NCI-H146 treated with DMSO at 0.1 percent for 48 hours (cell line): ENCODE results near the gene KDM1A.
"Not testable (repeated sequence)": the region's sequence is repeated elsewhere in the genome, so short reads cannot be mapped to it uniquely, and the experiment has no call there.

Experiments
- DNase-seq: peaks from one replicate; lab custom pipeline; 2025; ENCODE audit not compliant: unreplicated experiment; lab: John Stamatoyannopoulos, UW

KDM1A gene

DNA sequence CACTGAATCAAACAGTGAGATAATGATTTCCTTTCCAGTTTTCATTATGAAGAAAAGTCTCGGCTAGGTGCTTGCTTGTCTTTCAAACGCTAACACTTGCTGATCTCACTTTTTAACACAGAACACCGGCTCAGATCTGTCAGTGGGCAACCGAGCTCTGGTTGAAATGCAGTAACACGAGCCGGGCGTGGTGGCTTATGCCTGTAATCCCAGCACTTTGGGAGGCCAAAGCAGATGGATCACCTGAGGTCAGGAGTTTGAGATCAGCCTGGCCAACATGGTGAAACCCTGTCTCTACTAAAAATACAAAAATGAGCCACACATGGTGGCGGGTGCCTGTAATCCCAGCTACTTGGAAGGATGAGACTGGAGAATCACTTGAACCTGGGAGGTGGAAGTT, 9.2 kb upstream of the KDM1A start:
- DNase-seq: not testable (repeated sequence)

- DNase-seq: peak; percentile 79
Observed at GRCh38 chr1:23013657-23014056, 5.6 kb upstream of the KDM1A start.

GRCh38 chr1:23018661-23019093, 591 bp upstream of the KDM1A start:
- no peak for DNase-seq

- DNase-seq: peak; percentile 20
Observed at GRCh38 chr1:23019863-23020625, 776 bp downstream of the KDM1A start.

DNA sequence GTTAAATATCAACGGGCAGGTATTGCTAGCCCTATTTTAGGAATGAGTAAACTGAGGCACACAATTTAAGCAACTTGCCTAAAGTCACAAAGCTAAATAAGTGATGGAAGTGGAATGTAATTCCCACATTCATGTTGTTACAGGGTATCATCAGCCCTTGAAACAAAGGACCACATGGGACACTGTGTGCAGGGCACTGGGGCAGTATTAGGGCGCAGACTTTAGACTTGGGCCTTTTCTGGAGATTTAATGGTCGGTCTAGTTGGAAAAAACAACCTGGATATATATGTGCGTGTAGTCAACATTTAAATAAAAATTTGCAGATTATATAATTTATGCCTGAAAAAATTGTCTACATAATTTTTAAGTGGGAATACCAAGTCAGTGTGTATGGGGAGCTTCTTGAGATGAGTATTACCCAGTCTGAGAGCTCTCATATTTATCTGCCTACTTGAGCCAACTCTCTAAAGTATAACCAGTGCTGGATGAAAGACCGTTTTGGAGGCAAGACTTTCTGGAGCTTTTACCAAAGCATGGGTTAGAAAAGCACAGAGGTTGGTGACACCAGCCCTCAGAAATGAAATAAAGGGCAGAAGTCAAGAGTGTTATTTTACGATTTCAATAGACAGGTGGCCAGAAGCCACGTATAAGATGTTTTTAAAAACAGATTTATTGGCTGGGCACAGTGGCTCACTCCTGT, 1.6 kb downstream of the KDM1A start:
- DNase-seq: no peak

DNA sequence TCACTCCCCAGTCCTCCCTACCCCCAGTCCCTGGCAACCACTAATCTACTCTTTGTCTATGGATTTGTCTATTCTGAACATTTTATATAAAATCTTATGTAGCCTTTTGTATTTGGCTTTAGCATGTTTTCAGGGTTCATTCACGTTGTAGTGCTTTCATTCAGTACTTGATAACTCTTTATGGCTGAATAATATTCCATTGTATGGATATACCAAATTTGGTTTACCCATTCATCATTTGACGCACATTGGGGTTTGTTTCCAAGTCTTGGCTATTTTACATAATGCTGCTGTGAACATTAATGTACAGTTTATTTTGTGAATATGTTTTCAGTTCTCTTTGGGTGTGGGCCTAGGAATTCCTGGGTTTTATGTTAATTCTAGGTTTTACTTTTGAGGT, 2.6 kb downstream of the KDM1A start:
- no peak for DNase-seq

GRCh38 chr1:23023174-23023845, 4.0 kb downstream of the KDM1A start:
- no peak for DNase-seq

DNA sequence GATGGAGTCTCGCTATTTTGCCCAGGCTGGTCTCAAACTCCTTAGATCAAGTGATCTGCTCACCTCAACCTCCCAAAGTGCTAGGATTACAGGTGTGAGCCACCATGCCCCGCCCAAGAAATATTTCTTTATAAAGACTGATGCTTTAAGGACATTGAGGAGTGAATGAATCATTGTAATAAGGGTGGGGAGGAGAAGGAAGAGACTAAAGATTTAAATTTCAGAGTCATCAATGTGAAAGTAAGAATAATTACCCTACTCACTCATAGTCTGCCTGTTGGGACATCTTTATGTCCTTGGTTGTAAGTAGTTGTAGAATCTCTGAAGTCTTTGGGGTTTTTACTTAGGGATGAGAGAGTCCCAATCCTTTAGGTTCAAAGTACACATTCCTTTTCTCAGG, 7.3 kb downstream of the KDM1A start:
- DNase-seq: no peak

- DNase-seq: no peak
Observed at GRCh38 chr1:23027352-23027907, 8.2 kb downstream of the KDM1A start.

DNA sequence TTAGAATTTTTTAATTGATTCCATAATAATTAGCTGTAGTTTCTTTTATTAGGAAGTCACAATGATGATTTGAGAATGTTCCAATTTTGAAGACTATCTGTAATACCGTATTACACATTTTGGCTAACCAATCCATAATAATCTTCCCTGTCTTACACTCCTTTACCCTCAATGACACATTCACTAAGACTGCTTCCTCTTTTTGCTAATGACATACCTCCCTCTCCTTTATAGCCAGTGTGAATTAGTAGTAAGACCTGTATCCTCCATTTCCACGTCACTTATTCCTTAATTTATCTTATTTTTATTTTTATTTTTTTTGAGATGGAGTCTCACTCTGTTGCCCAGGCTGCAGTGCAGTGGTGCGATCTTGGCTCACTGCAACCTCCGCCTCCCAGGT, 10.1 kb downstream of the KDM1A start:
- no peak for DNase-seq

- no peak for DNase-seq
Observed at GRCh38 chr1:23035823-23036452, 16.7 kb downstream of the KDM1A start.

DNA sequence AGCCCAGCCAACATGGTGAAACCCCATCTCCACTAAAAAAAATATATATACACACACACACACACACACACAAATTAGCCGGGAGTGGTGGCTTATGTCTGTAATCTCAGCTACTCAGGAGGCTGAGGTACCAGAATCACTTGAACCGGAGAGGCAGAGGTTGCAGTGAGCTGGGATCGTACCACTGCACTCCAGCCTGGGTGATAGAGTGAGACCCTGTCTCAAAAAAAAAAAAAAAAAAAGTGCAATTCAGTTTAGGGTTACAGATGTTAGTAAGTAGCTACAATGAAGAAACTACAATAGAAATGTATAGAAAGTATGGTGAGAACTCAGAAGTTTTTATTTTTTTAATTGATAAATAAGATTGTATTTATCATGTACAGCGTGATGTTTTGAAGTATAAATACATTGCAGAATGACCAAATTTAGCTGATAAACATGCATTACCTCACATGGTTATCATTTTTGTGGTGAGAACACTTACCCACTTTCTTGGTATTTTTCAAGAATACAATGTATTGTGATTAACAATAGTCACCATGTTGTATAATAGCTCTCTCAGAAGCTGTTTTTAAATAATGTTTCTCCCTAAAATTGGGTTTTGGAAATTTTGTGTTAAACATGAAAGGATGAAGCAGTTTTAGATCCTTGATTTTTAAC, 17.9 kb downstream of the KDM1A start:
- DNase-seq: no peak

GRCh38 chr1:23039308-23039826, 20.1 kb downstream of the KDM1A start:
- DNase-seq: no peak

DNA sequence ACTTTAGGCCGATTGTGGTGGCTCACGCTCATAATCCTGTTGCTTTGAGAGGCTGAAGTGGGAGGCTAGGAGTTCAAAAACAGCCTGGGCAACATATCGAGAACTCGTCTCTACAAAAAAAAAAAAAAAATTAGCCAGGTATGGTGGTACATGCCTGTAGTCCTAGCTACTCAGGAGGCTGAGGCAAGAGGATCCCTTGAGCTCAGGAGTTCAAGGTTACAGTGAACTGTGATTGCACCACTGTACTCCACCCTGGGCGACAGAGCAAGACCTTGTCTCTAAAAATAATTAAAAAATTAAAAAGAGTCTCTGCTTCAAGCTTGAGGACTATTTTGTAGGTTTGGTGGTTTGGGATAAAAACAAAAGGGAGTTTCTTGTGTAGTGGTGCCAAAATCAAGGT, 21.2 kb downstream of the KDM1A start:
- DNase-seq: no peak

- no peak for DNase-seq
Observed at GRCh38 chr1:23044035-23044434, 24.8 kb downstream of the KDM1A start.

DNA sequence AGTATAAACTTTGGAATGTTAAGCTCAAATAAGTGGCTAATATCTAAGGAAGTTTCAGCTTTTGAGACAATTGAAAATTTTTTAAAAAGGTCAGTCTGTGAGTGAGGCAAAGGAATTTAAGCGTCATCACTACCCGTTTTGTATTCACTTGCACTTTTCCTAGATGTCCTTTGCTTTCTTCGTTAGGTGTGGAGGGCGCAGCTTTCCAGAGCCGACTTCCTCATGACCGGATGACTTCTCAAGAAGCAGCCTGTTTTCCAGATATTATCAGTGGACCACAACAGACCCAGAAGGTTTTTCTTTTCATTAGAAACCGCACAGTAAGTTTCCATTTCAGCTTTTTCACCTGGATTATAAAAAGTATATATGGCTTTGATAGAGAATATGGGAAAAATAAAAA, 30.9 kb downstream of the KDM1A start:
- DNase-seq: no peak

- no peak for DNase-seq
Observed at GRCh38 chr1:23051290-23051909, 32.1 kb downstream of the KDM1A start.

DNA sequence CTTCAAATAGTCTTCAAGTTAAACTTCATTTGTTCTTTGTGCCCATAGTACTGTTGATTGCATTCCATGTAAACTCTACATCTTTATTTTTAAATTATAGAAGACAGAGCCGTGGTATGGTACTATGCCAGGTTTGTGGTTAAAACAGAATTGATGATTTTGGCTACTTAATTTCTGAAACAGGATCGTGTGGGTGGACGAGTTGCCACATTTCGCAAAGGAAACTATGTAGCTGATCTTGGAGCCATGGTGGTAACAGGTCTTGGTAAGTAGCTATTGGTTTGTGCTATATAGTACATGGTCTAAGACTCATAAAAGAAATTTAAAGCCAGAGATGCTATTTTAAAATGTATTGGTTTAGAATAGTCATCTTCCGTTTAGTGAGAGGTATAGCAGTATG, 38.0 kb downstream of the KDM1A start:
- DNase-seq: no peak

DNA sequence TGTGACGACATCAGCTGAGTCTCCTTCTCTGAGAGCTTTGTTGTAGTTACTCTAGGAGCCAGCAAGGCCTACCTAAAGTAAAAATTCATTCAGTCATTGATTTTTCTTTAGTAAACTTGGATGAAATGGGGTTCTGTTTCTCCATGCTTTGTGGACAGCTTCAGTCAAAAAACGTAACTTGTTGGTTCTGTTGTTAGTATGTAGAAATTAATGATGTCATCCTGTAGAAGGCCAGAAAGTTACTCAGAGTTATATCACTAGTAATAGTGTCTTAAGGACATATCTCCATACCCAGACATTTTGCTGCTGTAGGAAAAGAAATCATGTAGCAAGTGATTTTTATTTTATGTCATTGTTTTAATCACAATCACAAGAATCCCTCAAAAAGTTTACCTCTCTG, 43.0 kb downstream of the KDM1A start:
- DNase-seq: no peak

GRCh38 chr1:23065385-23065784, 46.1 kb downstream of the KDM1A start:
- DNase-seq: no peak
